HUES64 (cell line): ENCODE results near the gene RNF20.

Source experiments
- H3K27ac ChIP-seq: 2 replicates; pipeline ENCODE4 v1.7.0; 2013; ENCODE audit warnings: low read depth, low read length, inconsistent platforms
- H3K27me3 ChIP-seq: 2 replicates; pipeline ENCODE4 v1.6.1; 2013; ENCODE audit warnings: mild to moderate bottlenecking, low read length; ENCODE audit not compliant: insufficient read depth
- H3K36me3 ChIP-seq: 2 replicates; pipeline ENCODE4 v1.6.1; 2013; ENCODE audit warnings: mild to moderate bottlenecking, low read length; ENCODE audit not compliant: insufficient read depth
- H3K4me1 ChIP-seq: 2 replicates; pipeline ENCODE4 v1.6.1; 2013; ENCODE audit warnings: mild to moderate bottlenecking, low read length, moderate library complexity; ENCODE audit not compliant: insufficient read depth
- H3K4me3 ChIP-seq: 2 replicates; pipeline ENCODE4 v1.5.1; 2013; ENCODE audit warnings: mild to moderate bottlenecking, low read length, moderate library complexity
- H3K9ac ChIP-seq: 2 replicates; pipeline ENCODE4 v1.6.1; 2013; ENCODE audit warnings: mild to moderate bottlenecking, low read depth, low read length
- H3K9me3 ChIP-seq: 2 replicates; pipeline ENCODE4 v1.6.1; 2013; ENCODE audit warnings: low read depth, low read length; ENCODE audit not compliant: insufficient read depth
- WGBS: fragments of 150-250, 120-280 bp; methylation state at CpG from one replicate; pipeline ENCODE4 v1.1.7; 2013; ENCODE audit warnings: missing lambda C conversion rate; 5-methylcytosine and 5-hydroxymethylcytosine counted together

Gene RNF20

GRCh38 chr9:101590901-101591300, 57.2 kb downstream of the RNF20 start:
- Histone ChIP-seq H3K27ac (no peak overlapping the region), H3K4me1 (no peaks in the 10 kb centered on the region), H3K27me3 (no peaks in the 10 kb centered on the region), H3K4me3 (no peak overlapping the region), H3K9ac (no peak overlapping the region), H3K36me3 (no peaks in the 10 kb centered on the region), H3K9me3 (no peaks in the 10 kb centered on the region)
- 94% methylated on average over 3 of the region's 3 CpGs for WGBS

GRCh38 chr9:101591787-101592446, 58.3 kb downstream of the RNF20 start:
- no peak overlapping the region for H3K4me3 ChIP-seq
- H3K36me3 ChIP-seq: no peaks in the 10 kb centered on the region
- H3K4me1 ChIP-seq: no peaks in the 10 kb centered on the region
- no peaks in the 10 kb centered on the region for H3K9me3 ChIP-seq
- H3K9ac ChIP-seq: no peak overlapping the region
- H3K27me3 ChIP-seq: no peaks in the 10 kb centered on the region
- no peak overlapping the region for H3K27ac ChIP-seq

- Histone ChIP-seq H3K9ac (no peak overlapping the region), H3K27ac (no peak overlapping the region), H3K36me3 (no peaks in the 10 kb centered on the region), H3K4me1 (no peaks in the 10 kb centered on the region), H3K9me3 (no peaks in the 10 kb centered on the region), H3K4me3 (no peak overlapping the region), H3K27me3 (no peaks in the 10 kb centered on the region)
Measured at GRCh38 chr9:101592788-101593187, 59.1 kb downstream of the RNF20 start.

DNA sequence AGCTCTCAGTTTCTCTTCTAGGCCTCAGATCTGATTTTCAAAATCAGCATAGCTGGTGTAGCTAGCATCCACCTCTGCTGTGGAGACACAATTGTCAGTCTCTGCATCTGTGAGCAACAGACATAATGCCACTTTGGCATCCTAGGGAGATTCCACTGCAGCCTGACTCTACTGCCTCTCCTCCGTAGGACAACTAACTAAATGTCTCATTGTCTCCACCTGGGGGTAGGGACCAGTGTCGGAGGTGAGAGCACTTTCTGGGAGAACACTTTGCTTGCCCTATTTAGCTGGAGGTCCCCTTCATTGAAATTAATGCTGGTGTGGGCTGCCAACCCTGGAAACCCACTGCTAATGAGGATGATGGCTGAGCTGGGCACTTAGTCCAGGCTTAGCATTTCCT, 59.7 kb downstream of the RNF20 start:
- no peaks in the 10 kb centered on the region for H3K4me1 ChIP-seq
- no peaks in the 10 kb centered on the region for H3K9me3 ChIP-seq
- no peak overlapping the region for H3K27ac ChIP-seq
- 55% methylated on average over 2 of the region's 2 CpGs for WGBS
- no peak overlapping the region for H3K4me3 ChIP-seq
- H3K36me3 ChIP-seq: no peaks in the 10 kb centered on the region
- H3K27me3 ChIP-seq: no peaks in the 10 kb centered on the region
- no peak overlapping the region for H3K9ac ChIP-seq

GRCh38 chr9:101594796-101595195, 61.1 kb downstream of the RNF20 start, which contains the start of gene PPP3R2:
TSS of gene PPP3R2 (minus strand) at chr9:101594969. CDS start at chr9:101594921, 48 bp downstream.
- whole genome bisulfite sequencing: 86% methylated on average over 19 of the region's 19 CpGs
- no peaks in the 10 kb centered on the region for H3K27me3 ChIP-seq
- H3K4me1 ChIP-seq: no peaks in the 10 kb centered on the region
- no peak within 1 kb of the TSS for H3K4me3 ChIP-seq
- no peaks in the 10 kb centered on the region for H3K36me3 ChIP-seq
- no peak within 1 kb of the TSS for H3K9ac ChIP-seq
- H3K27ac ChIP-seq: no peak within 1 kb of the TSS
- no peaks in the 10 kb centered on the region for H3K9me3 ChIP-seq

DNA sequence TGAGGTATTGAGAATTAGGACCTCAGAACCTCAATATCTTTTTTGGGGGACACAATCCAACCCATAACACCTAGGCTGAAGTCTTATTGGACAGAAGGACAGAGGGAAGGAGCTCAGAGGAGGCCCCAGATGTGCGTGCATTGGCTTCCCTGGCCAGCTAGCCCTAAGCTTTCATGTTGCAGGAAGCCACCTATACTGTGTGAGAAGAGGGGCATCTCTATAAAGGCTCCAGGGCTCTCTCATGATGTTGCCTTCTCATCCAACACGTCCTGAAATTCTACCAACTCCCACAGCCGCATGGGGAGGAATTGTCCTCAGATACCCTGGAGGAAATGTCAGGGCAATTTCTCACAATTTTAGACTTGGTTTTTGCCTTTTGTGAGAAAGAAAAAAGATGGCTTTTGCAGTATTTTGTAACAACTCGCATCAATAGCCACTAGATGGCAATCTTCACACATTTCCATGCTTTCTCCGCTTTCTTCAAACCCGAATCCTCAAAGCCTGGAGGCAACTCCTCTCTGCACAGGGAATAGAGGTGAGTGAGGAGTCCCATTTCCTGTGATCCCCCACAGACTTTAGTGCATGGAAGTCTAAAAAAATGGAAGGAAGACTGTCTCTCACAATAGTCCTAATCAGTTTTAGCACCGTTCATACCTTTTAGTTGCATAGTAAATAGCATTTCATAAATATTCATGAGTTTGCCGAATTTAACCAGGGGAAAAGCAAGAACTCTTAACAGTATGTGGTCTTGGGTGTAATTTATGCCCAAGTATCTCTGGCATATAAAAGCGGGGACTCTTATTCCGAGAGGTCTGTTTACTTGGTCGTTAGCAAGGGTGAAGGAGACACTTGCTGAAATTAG, 68.5 kb downstream of the RNF20 start:
- Histone ChIP-seq H3K27me3 (no peaks in the 10 kb centered on the region), H3K27ac (no peak overlapping the region), H3K4me3 (no peak overlapping the region), H3K36me3 (no peaks in the 10 kb centered on the region), H3K9ac (no peak overlapping the region), H3K4me1 (no peaks in the 10 kb centered on the region), H3K9me3 (no peaks in the 10 kb centered on the region)
- 29% methylated on average over 11 of the region's 11 CpGs for WGBS

DNA sequence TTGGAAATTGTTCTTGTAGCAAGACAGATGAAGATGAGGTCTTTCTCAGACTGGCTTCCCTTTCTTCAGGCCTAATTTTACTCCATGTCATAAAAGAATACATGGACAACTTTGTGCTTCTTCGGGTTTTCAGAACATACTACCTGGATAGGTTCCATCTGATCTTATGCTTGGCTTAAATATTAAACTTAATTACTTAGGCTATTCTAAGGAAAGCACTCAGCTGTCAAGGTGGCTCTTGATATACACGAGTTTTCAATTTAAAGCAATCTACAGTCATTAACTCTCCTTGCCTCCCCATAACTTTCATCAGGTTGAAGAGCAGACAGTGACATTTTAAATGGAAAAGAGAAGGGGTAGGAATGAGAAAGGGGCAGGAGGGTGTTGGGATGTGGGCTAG, 70.6 kb downstream of the RNF20 start:
- H3K9ac ChIP-seq: no peak overlapping the region
- H3K27me3 ChIP-seq: no peaks in the 10 kb centered on the region
- H3K4me3 ChIP-seq: no peak overlapping the region
- H3K27ac ChIP-seq: no peak overlapping the region
- no peaks in the 10 kb centered on the region for H3K36me3 ChIP-seq
- no peaks in the 10 kb centered on the region for H3K4me1 ChIP-seq
- H3K9me3 ChIP-seq: no peaks in the 10 kb centered on the region
- WGBS: 67% methylated on average over 2 of the region's 2 CpGs

DNA sequence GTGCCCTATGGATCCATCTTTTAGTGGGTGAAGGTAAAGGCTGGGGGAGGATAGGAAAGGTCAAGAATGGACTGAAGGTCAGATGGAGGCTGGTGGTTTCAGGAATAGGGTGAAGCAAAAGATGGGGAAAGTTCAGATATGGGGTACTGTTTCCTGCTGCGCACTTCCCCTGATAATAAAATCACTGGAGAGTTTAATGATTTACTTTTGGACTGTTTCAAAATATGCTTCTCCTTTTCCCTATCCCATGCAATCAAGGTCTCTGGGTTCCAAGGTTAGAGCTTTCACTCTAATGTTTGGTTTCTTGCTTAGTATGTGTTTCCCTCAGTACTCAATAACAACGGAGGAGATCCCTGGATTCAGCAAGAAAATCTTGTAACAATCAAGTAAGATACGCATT, 71.9 kb downstream of the RNF20 start:
- no peaks in the 10 kb centered on the region for H3K9me3 ChIP-seq
- no peak overlapping the region for H3K9ac ChIP-seq
- 83% methylated on average over 2 of the region's 3 CpGs for WGBS
- no peaks in the 10 kb centered on the region for H3K36me3 ChIP-seq
- H3K4me1 ChIP-seq: no peaks in the 10 kb centered on the region
- H3K27me3 ChIP-seq: no peaks in the 10 kb centered on the region
- no peak overlapping the region for H3K27ac ChIP-seq
- no peak overlapping the region for H3K4me3 ChIP-seq
